ENCODE results near the gene GRPR. TPM values are rescaled to one million over a fixed set of nuclear protein-coding genes. Genes with fewer than 3 reads are reported as not detected.

Gene GRPR
- total RNA-seq, 4 donors from 2014 or later, result 0.67 TPM; not detected in 3

- DNase-seq, result no peak
Measured at GRCh38 chrX:16119353-16120220, 3.8 kb upstream of the GRPR start.

GRCh38 chrX:16120431-16120830, 2.9 kb upstream of the GRPR start:
- Histone ChIP-seq H3K4me3 (replicated peaks in 1 of 3) (no peak overlapping the region), H3K4me1 (no peaks in the 10 kb centered on the region), H3K9me3 (no peaks in the 10 kb centered on the region), H3K36me3 (no peaks in the 10 kb centered on the region), H3K27me3 (no peaks in the 10 kb centered on the region), H3K27ac (no peak overlapping the region)
- no peak for DNase-seq
- intact Hi-C loops (cut with DNase I), result no loop called here
- TF ChIP-seq POLR2A (IDR thresholded peaks at IDR 0.05), result no peak
- no peak for TF ChIP-seq CTCF (IDR thresholded peaks at IDR 0.05)
- 87 to 97% methylated on average over 3 of the region's 3 CpGs for WGBS, 2 donors

More at GRCh38 chrX:16119353-16120220, 3.8 kb upstream of the GRPR start:
- Histone ChIP-seq H3K4me3 (replicated peaks in 1 of 3) (no peak overlapping the region), H3K27ac (no peak overlapping the region), H3K4me1 (no peaks in the 10 kb centered on the region), H3K36me3 (no peaks in the 10 kb centered on the region), H3K9me3 (no peaks in the 10 kb centered on the region), H3K27me3 (no peaks in the 10 kb centered on the region)
- TF ChIP-seq POLR2A (IDR thresholded peaks at IDR 0.05) (no peak), CTCF (IDR thresholded peaks at IDR 0.05) (no peak)
- 77% methylated on average over 5 of the region's 5 CpGs for WGBS, 2 donors
- intact Hi-C loops (cut with DNase I), result no loop called here

- H3K27ac ChIP-seq, result no peak overlapping the region
- H3K9me3 ChIP-seq, result no peaks in the 10 kb centered on the region
- no peaks in the 10 kb centered on the region for H3K4me1 ChIP-seq
- no peaks in the 10 kb centered on the region for H3K27me3 ChIP-seq
- 72 to 75% methylated on average over 7 of the region's 7 CpGs for WGBS, 2 donors
- H3K4me3 ChIP-seq (replicated peaks in 1 of 3), result no peak overlapping the region
- no peaks in the 10 kb centered on the region for H3K36me3 ChIP-seq
- no peak for TF ChIP-seq CTCF (IDR thresholded peaks at IDR 0.05)
- no peak for TF ChIP-seq POLR2A (IDR thresholded peaks at IDR 0.05)
- intact Hi-C loops (cut with DNase I), result no loop called here
- DNase-seq, result no peak
Measured at GRCh38 chrX:16124201-16124600, 836 bp downstream of the GRPR start.

- DNase-seq, result no peak
- no peak overlapping the region for H3K27ac ChIP-seq
- H3K4me3 ChIP-seq (replicated peaks in 1 of 3), result no peak overlapping the region
- intact Hi-C loops (cut with DNase I), result no loop called here
- H3K9me3 ChIP-seq, result no peaks in the 10 kb centered on the region
- no peaks in the 10 kb centered on the region for H3K27me3 ChIP-seq
- no peak for TF ChIP-seq CTCF (IDR thresholded peaks at IDR 0.05)
- TF ChIP-seq POLR2A (IDR thresholded peaks at IDR 0.05), result no peak
- no peaks in the 10 kb centered on the region for H3K4me1 ChIP-seq
- WGBS, 2 donors, result 60 to 61% methylated on average over 5 of the region's 5 CpGs
- H3K36me3 ChIP-seq, result no peaks in the 10 kb centered on the region
Measured at GRCh38 chrX:16125520-16126149, 2.3 kb downstream of the GRPR start.

- intact Hi-C loops (cut with DNase I), result no loop called here
- Histone ChIP-seq H3K4me3 (replicated peaks in 1 of 3) (no peak overlapping the region), H3K4me1 (no peaks in the 10 kb centered on the region), H3K27me3 (no peaks in the 10 kb centered on the region), H3K9me3 (no peaks in the 10 kb centered on the region), H3K27ac (no peak overlapping the region), H3K36me3 (no peaks in the 10 kb centered on the region)
- no peak for DNase-seq
- TF ChIP-seq POLR2A (IDR thresholded peaks at IDR 0.05), result no peak
- no peak for TF ChIP-seq CTCF (IDR thresholded peaks at IDR 0.05)
- WGBS, 2 donors, result 52 to 58% methylated on average over 2 of the region's 2 CpGs
Measured at GRCh38 chrX:16130707-16131106, 7.3 kb downstream of the GRPR start.
